Fibroblast of skin of left biceps (primary cell): ENCODE measurements around the gene PALMD.

Source experiments
- DNase-seq, 2 experiments: peaks; one replicate each; pipeline ENCODE4 v3.0.0-alpha.2; 2013; ENCODE audit warnings: low read depth in 2 of 2

PALMD gene, protein sequence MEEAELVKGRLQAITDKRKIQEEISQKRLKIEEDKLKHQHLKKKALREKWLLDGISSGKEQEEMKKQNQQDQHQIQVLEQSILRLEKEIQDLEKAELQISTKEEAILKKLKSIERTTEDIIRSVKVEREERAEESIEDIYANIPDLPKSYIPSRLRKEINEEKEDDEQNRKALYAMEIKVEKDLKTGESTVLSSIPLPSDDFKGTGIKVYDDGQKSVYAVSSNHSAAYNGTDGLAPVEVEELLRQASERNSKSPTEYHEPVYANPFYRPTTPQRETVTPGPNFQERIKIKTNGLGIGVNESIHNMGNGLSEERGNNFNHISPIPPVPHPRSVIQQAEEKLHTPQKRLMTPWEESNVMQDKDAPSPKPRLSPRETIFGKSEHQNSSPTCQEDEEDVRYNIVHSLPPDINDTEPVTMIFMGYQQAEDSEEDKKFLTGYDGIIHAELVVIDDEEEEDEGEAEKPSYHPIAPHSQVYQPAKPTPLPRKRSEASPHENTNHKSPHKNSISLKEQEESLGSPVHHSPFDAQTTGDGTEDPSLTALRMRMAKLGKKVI

DNA sequence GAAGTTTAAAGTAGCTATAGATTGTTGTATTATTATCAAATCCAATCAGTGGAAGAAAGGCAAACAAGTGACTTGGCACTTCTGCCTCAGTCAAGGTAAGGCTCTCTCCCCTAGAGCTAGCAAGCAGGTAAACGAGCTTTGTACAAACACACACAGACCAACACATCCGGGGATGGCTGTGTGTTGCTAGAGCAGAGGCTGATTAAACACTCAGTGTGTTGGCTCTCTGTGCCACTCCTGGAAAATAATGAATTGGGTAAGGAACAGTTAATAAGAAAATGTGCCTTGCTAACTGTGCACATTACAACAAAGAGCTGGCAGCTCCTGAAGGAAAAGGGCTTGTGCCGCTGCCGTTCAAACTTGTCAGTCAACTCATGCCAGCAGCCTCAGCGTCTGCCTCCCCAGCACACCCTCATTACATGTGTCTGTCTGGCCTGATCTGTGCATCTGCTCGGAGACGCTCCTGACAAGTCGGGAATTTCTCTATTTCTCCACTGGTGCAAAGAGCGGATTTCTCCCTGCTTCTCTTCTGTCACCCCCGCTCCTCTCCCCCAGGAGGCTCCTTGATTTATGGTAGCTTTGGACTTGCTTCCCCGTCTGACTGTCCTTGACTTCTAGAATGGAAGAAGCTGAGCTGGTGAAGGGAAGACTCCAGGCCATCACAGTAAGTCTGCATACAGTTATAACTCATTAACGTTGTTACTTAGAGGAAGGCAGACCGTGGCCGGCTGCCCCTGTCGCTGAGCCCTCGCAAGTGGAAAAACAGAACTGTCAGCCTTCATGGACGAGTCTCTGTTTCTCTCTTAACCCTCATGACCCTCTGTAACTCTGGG lies at the start of gene PALMD:
TSS of gene PALMD (plus strand) at position 415 of the 833 bp plus-strand sequence. CDS start at position 620, 205 bp downstream.
- no peak for DNase-seq

DNA sequence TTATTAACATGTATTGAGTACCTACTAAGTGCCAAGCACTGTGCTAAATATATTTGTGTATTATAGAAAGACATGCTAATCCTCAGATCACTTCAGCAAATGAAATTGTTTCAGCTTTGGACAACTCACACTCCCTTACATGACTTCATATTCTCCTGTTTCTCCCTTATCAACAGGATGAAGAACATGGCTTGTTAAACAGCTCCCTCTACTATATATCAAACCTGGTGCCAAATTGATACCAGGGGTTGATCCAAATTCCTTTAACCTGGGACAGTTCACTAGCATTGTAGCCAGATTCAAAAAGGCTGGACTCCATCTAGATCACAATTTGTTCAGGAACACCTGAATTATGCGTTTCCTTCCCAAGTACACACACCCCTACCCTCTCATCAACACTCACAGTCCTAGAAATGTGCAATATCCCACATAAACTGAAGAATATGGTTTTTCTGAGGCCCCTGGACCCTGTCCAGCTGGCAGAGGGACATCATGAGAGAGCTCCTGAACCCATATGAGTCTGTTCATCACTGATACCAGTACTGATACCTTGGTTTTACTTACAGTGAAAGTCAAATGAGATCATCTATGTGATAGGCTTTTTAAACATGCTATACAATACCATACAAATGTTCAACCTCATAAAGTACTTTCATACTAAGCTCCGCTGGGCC lies 47.0 kb upstream of the PALMD start:
- DNase-seq, result no peak

GRCh38 chr1:99599678-99600175 lies 46.2 kb upstream of the PALMD start:
- DNase-seq, result peak; percentile 87

DNA sequence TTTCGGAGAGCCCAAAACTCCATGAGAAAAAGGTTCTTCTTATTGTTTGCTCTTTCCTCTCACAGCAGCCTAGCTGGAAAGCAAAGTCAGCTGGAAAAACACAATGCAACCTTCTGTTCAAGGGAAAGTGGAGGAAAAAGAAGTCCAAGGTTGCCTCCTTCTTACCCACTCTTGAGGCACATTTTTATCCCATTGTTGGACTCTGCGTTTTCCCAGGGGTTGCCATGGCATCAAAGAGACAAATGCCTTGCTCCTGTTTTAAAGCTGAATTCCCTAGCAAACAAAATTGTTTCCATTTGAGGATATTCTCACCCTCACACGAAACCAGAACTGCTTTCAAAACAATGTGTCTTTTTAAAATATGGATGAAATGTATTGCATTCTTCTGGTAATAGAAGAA lies 45.1 kb upstream of the PALMD start:
- DNase-seq, result no peak

GRCh38 chr1:99601208-99601607 lies 44.7 kb upstream of the PALMD start:
- no peak for DNase-seq

GRCh38 chr1:99601709-99602403 lies 44.1 kb upstream of the PALMD start:
- DNase-seq, result no peak

GRCh38 chr1:99602404-99602969 lies 43.4 kb upstream of the PALMD start:
- DNase-seq, result no peak

GRCh38 chr1:99603699-99604560 lies 42.0 kb upstream of the PALMD start:
- DNase-seq, result no peak

DNA sequence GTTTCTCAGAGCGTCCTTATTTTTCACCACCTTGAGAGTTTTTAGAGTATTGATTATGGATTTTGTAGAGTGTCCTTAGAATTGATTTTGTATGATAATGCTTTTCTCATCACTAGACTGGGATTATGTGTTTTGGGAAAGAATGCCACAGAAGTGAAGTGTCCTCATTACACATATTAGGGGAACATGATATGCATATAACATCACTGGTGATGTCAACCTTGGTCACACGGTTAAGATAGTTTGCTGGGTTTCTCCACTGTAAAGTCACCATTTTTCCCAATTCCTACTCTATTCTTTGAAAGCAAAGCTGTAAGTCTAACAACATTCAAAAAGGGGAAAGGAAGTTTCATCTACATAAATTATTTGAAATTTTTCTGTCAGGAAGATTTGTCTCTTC lies 39.6 kb upstream of the PALMD start:
- DNase-seq, result no peak

DNA sequence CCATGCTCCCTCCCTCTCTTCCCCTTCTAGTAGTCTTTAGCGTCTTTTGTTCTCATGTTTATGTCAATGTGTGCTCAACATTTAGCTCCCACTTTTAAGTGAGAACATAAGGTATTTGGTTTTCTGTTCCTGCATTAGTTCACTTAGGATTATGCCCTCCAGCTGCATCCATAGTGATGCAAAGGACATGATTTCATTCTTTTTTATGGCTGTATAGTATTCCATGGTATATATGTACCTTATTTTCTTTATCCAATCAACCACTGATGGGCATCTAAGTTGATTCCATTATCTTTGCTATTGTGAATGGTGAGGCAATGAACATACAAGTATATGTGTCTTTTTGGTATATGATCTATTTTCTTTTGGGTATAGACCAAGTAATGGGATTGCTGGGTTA lies 38.3 kb upstream of the PALMD start:
- DNase-seq, result no peak

- no peak for DNase-seq
Observed at GRCh38 chr1:99608058-99608457, 37.9 kb upstream of the PALMD start.

GRCh38 chr1:99613716-99614115 lies 32.2 kb upstream of the PALMD start:
- no peak for DNase-seq

DNA sequence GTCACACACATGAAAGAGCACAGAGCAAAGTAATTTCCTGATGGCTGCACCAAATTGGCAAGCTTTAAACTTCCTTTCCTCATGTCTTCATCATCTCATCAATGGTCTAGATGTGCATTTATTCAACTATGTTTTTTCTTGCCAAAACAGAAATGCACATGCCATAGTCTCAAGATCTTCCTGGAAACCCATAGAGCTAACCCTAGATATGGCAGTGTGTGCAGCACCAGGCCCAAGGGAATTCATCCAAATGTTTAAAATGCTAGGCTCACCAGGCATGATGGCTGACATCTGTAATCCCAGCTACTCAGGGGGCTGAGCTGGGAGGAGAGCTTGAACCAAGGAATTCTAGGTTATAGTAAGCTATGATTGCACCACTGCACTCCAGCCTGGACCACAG lies 31.2 kb upstream of the PALMD start:
- no peak for DNase-seq

DNA sequence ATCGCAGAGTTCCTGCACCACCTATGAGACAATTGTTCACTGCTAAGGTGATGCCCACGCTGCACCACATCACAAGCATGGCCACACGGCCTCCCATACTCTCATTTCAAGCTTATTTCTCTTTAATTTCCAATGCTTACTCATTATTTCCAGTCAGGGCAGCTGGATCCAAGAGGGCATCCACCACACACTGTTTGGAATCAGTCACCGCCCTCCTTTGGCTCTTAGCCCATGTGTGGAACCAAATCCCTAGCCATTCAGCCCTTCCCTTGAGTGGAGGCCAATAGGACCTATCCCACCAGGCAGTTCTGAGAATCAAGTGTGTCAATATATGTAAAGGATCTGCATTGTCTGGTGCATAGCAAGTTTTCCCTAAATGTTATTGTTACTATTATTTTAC lies 26.3 kb upstream of the PALMD start:
- DNase-seq, result no peak

DNA sequence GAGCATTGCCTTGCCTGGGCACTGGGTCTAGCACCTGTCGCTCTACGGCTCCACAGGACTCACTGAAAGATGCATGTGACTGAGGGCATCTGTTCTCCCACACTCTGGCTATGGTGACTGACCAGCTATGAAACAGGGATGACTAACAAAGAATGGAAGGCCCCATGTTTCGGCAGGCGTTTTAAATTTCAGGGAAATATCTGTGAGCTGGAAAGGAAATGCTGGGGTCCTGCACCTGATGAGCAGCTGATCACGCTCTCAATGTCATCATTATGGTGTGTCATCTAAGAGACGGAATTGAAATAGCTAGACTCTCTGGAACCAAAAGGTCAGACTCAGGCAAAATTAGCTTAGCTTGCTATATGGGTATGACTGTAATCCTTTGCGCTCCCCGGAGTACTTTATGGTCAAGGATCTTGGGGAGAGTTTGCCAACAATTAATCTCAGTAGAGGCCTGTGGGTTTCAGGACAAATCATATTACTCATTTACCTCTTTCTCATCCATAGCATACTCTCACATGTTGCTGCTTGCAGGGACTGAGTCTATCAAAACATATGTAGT lies 24.5 kb upstream of the PALMD start:
- no peak for DNase-seq

- DNase-seq, result no peak
Observed at GRCh38 chr1:99622702-99623347, 23.1 kb upstream of the PALMD start.

DNA sequence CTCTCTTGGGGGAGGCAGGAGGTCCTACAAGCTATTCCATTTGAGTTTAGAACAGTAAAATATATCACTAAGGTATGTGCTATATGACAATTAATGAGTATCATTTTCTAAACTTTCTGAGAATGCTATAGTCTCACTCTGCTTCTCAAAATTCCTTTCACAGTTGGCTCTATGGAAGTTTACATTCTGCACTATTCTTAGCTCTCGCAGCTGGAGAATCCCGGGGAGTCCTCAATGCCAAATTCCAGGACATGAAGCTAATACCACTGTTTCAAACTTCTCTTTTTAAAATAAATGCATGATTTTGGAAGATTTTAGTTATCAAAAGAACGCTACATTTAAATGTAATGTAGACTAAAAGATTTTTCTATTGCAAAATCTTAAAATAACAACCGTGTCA lies 22.4 kb upstream of the PALMD start:
- DNase-seq, result no peak

DNA sequence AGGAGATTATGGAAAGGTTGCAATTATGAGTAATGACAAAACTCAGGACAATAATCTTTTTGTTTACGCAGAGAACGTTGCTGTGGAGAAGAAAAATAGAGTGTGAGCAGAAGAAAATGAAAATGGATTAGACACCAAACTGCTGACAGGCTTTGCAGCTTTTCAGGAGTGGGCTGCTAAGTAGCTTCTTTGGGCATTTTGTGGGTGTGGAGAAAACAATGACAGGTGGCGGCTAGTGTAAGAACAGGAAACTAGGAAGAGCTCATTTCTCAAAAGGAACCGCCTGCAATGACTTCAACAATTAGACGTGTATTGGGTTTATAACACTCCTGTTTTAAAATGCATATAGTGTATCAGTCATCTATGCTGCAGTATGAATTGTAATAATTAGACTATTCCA lies 18.3 kb upstream of the PALMD start:
- DNase-seq, result no peak

GRCh38 chr1:99629164-99629563 lies 16.7 kb upstream of the PALMD start:
- DNase-seq, result no peak
